ENCODE data around the gene FAM180A. TPM values are rescaled to one million over a fixed set of nuclear protein-coding genes. Genes with fewer than 3 reads are reported as not detected.
"Not testable (repeated sequence)": the region's sequence is repeated elsewhere in the genome, so short reads cannot be mapped to it uniquely, and the experiment has no call there.

Gene FAM180A
- total and polyA plus RNA-seq, 2 experiments from 2014 or later, result not detected

GRCh38 chr7:135693558-135693957, 55.1 kb downstream of the FAM180A start (continued):
- TF ChIP-seq, protein P1, sequence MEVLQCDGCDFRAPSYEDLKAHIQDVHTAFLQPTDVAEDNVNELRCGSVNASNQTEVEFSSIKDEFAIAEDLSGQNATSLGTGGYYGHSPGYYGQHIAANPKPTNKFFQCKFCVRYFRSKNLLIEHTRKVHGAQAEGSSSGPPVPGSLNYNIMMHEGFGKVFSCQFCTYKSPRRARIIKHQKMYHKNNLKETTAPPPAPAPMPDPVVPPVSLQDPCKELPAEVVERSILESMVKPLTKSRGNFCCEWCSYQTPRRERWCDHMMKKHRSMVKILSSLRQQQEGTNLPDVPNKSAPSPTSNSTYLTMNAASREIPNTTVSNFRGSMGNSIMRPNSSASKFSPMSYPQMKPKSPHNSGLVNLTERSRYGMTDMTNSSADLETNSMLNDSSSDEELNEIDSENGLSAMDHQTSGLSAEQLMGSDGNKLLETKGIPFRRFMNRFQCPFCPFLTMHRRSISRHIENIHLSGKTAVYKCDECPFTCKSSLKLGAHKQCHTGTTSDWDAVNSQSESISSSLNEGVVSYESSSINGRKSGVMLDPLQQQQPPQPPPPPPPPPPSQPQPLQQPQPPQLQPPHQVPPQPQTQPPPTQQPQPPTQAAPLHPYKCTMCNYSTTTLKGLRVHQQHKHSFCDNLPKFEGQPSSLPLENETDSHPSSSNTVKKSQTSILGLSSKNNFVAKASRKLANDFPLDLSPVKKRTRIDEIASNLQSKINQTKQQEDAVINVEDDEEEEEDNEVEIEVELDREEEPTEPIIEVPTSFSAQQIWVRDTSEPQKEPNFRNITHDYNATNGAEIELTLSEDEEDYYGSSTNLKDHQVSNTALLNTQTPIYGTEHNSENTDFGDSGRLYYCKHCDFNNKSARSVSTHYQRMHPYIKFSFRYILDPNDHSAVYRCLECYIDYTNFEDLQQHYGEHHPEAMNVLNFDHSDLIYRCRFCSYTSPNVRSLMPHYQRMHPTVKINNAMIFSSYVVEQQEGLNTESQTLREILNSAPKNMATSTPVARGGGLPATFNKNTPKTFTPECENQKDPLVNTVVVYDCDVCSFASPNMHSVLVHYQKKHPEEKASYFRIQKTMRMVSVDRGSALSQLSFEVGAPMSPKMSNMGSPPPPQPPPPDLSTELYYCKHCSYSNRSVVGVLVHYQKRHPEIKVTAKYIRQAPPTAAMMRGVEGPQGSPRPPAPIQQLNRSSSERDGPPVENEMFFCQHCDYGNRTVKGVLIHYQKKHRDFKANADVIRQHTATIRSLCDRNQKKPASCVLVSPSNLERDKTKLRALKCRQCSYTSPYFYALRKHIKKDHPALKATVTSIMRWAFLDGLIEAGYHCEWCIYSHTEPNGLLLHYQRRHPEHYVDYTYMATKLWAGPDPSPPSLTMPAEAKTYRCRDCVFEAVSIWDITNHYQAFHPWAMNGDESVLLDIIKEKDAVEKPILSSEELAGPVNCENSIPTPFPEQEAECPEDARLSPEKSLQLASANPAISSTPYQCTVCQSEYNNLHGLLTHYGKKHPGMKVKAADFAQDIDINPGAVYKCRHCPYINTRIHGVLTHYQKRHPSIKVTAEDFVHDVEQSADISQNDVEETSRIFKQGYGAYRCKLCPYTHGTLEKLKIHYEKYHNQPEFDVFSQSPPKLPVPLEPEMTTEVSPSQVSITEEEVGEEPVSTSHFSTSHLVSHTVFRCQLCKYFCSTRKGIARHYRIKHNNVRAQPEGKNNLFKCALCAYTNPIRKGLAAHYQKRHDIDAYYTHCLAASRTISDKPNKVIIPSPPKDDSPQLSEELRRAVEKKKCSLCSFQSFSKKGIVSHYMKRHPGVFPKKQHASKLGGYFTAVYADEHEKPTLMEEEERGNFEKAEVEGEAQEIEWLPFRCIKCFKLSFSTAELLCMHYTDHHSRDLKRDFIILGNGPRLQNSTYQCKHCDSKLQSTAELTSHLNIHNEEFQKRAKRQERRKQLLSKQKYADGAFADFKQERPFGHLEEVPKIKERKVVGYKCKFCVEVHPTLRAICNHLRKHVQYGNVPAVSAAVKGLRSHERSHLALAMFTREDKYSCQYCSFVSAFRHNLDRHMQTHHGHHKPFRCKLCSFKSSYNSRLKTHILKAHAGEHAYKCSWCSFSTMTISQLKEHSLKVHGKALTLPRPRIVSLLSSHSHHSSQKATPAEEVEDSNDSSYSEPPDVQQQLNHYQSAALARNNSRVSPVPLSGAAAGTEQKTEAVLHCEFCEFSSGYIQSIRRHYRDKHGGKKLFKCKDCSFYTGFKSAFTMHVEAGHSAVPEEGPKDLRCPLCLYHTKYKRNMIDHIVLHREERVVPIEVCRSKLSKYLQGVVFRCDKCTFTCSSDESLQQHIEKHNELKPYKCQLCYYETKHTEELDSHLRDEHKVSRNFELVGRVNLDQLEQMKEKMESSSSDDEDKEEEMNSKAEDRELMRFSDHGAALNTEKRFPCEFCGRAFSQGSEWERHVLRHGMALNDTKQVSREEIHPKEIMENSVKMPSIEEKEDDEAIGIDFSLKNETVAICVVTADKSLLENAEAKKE (CRISPR knock-in tag; IDR thresholded peaks at IDR 0.05), result no peak
- no peak for TF ChIP-seq ZNF114 (CRISPR knock-in tag; IDR thresholded peaks at IDR 0.05)
- TF ChIP-seq JUNB (IDR thresholded peaks at IDR 0.05; ENCODE audit: unreplicated experiment), result no peak
- TF ChIP-seq ZNF331 (CRISPR knock-in tag; IDR thresholded peaks at IDR 0.05; ENCODE audit: low read depth), result no peak
- no peak for TF ChIP-seq POLR2AphosphoS5 (IDR thresholded peaks at IDR 0.05; ENCODE audit: low read depth)
- TF ChIP-seq EZH2phosphoT487 (IDR thresholded peaks at IDR 0.05; ENCODE audit: unreplicated experiment), result no peak

- not testable (repeated sequence) for H3K4me3 ChIP-seq; ATAC-seq; H3K4me3 Mint-ChIP-seq; H3K36me3 ChIP-seq (ENCODE audit: insufficient read depth); H3K27ac Mint-ChIP-seq; H3K4me2 ChIP-seq; H3K9me2 ChIP-seq (ENCODE audit: insufficient read depth); H2AFZ ChIP-seq; H4K20me1 ChIP-seq (replicated peaks; ENCODE audit: insufficient read depth); H3F3A ChIP-seq (replicated peaks; ENCODE audit: low read depth); H3K4me1 Mint-ChIP-seq; H3K9me3 Mint-ChIP-seq; H3K36me3 Mint-ChIP-seq (ENCODE audit: low read depth); H3K27me3 ChIP-seq (ENCODE audit: insufficient read depth); H3K79me2 ChIP-seq (replicated peaks; ENCODE audit: insufficient read depth); H3K4me1 ChIP-seq (ENCODE audit: insufficient read depth); H3K27me3 Mint-ChIP-seq (ENCODE audit: insufficient read depth, low read depth, poor library complexity); DNase-seq (ENCODE audit: low spot score); H3K27ac ChIP-seq (ENCODE audit: low read depth)
These were observed 56.0 kb downstream of the FAM180A start for GRCh38 chr7:135692606-135693005.
